GM12878 (cell line): Measurements from ENCODE around the gene FBXO27. TPM values are rescaled to one million over a fixed set of nuclear protein-coding genes. Genes with fewer than 3 reads are reported as not detected.
A peak's percentile ranks its signal among the peaks of the same experiment; 100 is the strongest.

ENCODE experiments used
- CBX3 ChIP-seq: fragments of 200-600 bp; sonication (generic); IDR thresholded peaks from 2 replicates; pipeline ENCODE4 v1.6.1; 2016; ENCODE audit warnings: low read depth, borderline replicate concordance
- CREM ChIP-seq: IDR thresholded peaks from 2 replicates; pipeline ENCODE4 v1.6.1; 2014; ENCODE audit warnings: antibody characterized with exemption, low read depth
- ESRRA ChIP-seq: IDR thresholded peaks from 2 replicates; pipeline ENCODE4 v1.6.1; 2012; ENCODE audit warnings: mild to moderate bottlenecking, low read length, improper control_type of control experiment
- FOXK2 ChIP-seq: fragments of 450-650 bp; IDR thresholded peaks from 2 replicates; pipeline ENCODE4 v1.6.1; 2017; ENCODE audit warnings: mild to moderate bottlenecking, moderate library complexity
- GABPA ChIP-seq: IDR thresholded peaks from 2 replicates; pipeline ENCODE4 v1.6.1; 2014; ENCODE audit warnings: antibody characterized with exemption, low read depth, mild to moderate bottlenecking, inconsistent platforms
- MTA2 ChIP-seq: fragments of 450-650 bp; IDR thresholded peaks from 2 replicates; pipeline ENCODE4 v1.6.1; 2016; ENCODE audit warnings: low read depth, mild to moderate bottlenecking, moderate library complexity
- MTA3 ChIP-seq: IDR thresholded peaks from 2 replicates; pipeline ENCODE4 v1.6.1; 2012; ENCODE audit warnings: low read length, inconsistent platforms, borderline replicate concordance
- NR2F1 ChIP-seq: fragments of 450-650 bp; conservative IDR thresholded peaks from 2 replicates; pipeline ENCODE4 v1.6.1; 2017; ENCODE audit warnings: mild to moderate bottlenecking
- PAX5 ChIP-seq: IDR thresholded peaks from 2 replicates; pipeline ENCODE4 v1.6.1; 2011; ENCODE audit warnings: low read depth, low read length, borderline replicate concordance
- RUNX3 ChIP-seq: IDR thresholded peaks from 2 replicates; pipeline ENCODE4 v1.6.1; 2012; ENCODE audit warnings: low read length, inconsistent platforms
- SIN3A ChIP-seq: IDR thresholded peaks from 2 replicates; pipeline ENCODE4 v1.6.1; 2012; ENCODE audit warnings: low read depth, low read length, improper control_type of control experiment
- SREBF1 ChIP-seq: IDR thresholded peaks from 2 replicates; pipeline ENCODE4 v1.6.1; 2012; ENCODE audit warnings: mild to moderate bottlenecking, low read length
- SRF ChIP-seq, 2 experiments: IDR thresholded peaks; 2 replicates each; pipeline ENCODE4 v1.6.1; 2011; ENCODE audit warnings: low read depth in 2 of 2, low read length in 2 of 2, mild to moderate bottlenecking in 1 of 2, moderate library complexity in 1 of 2
- TARDBP ChIP-seq: IDR thresholded peaks from 2 replicates; pipeline ENCODE4 v1.6.1; 2016; ENCODE audit warnings: borderline replicate concordance
- ZNF207 ChIP-seq: fragments of 450-650 bp; IDR thresholded peaks from 2 replicates; pipeline ENCODE4 v1.6.1; 2014; ENCODE audit warnings: antibody characterized with exemption, mild to moderate bottlenecking, borderline replicate concordance
- polyA plus RNA-seq, 11 experiments: library from polyadenylated mRNA; depleted of rRNA in 4 of 11; unstranded in 6 of 11; stranded (reverse) in 5 of 11; fragments of >200 nt; fragmentation: Nextera tagmentation in 4 of 11; fragmentation: Illumina TruSeq in 1 of 11; extraction: Ambion mirVana in 4 of 11; extraction: Trizol in 1 of 11; gene quantifications; 1 replicate in 1 of 11; 2 replicates in 10 of 11; pipeline versions ENCODE4 v1.2.1 to v1.2.3, GENCODE V29; 2011 to 2016; ENCODE audit warnings: inconsistent platforms in 2 of 11, missing spikeins in 2 of 11, low read depth in 1 of 11
- total RNA-seq, 4 experiments: library from RNA; depleted of rRNA in 3 of 4; stranded (reverse); fragments of >200 nt in 3 of 4; fragmentation: Illumina TruSeq in 1 of 4; extraction: Trizol in 1 of 4; gene quantifications; 2 replicates each; pipeline versions ENCODE4 v1.2.1 to v1.2.3, GENCODE V29; 2013 to 2021
- TF ChIP-seq, protein P1 (sequence below), 3 experiments: IDR thresholded peaks in 2 of 3; conservative IDR thresholded peaks in 1 of 3; 2 replicates each; pipeline ENCODE4 v1.5.1; 2011; ENCODE audit warnings: low read depth in 3 of 3, low read length in 3 of 3, mild to moderate bottlenecking in 3 of 3, control low read depth in 2 of 3, moderate library complexity in 2 of 3, inconsistent platforms in 1 of 3, mixed read lengths in 1 of 3; ENCODE audit not compliant: control insufficient read depth in 2 of 3, insufficient read depth in 1 of 3; ENCODE audit errors: extremely low read depth in 1 of 3
- TF ChIP-seq, protein P2 (sequence below): IDR thresholded peaks from 2 replicates; pipeline ENCODE4 v1.6.1; 2012; ENCODE audit warnings: low read length, inconsistent platforms
- TF ChIP-seq, protein P3 (sequence below): fragments of 450-650 bp; IDR thresholded peaks from 2 replicates; pipeline ENCODE4 v1.6.1; 2018; ENCODE audit warnings: borderline replicate concordance, mild to moderate bottlenecking; ENCODE audit not compliant: partially characterized antibody
- TF ChIP-seq, protein P4 (sequence below): fragments of 450-650 bp; IDR thresholded peaks from 2 replicates; pipeline ENCODE4 v1.6.1; 2016; ENCODE audit warnings: mild to moderate bottlenecking, moderate library complexity, borderline replicate concordance

Gene FBXO27
- total and polyA plus RNA-seq, 10 of the 15 experiments (the other 5 are each of a cell fraction or from before 2014, with no cell fraction given), result 3.1 to 15.4 (median 7.1) TPM

DNA sequence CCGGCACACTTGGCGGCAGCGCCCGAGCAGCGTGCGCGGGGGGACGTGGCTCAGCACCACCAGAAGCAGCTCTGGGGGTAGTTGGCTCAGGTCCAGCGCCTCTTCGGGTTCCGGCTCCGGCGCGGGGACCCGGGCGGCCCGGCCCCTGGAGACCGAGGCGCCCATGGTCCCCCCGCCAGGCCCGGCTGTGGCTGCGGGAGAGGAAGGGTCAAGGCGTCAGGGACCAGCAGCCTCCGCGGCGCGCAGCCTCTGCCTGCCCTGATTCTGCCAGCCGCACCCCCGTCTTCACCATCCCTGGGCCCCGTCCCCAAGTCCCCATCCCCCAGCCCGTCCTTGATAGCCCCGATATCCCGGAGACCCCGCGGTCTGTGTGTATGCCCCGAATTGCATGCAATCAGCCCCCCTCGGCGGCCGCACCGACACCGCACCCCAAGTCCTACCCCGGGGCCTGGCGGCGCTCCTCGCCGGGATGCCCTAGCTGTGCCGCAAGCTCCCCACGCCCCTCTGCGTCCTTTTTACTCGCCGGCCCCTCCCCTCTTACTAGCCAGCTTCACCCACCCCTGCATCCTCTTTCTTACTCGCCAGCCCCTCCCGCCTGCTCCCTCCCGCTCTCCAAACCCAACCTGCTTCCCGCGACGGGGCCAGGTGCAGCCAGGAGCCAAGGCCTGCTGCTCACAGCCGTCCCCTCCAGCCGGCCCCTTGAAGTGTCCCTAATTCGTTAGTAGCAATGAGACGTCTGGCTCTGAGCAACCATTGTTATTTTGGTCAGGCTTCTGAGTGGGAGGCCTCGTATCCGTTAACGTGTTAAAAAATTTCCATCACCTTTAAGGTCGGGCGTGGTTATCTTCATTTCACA is at the start of gene FBXO27 (continued):
- TF ChIP-seq, protein P1, sequence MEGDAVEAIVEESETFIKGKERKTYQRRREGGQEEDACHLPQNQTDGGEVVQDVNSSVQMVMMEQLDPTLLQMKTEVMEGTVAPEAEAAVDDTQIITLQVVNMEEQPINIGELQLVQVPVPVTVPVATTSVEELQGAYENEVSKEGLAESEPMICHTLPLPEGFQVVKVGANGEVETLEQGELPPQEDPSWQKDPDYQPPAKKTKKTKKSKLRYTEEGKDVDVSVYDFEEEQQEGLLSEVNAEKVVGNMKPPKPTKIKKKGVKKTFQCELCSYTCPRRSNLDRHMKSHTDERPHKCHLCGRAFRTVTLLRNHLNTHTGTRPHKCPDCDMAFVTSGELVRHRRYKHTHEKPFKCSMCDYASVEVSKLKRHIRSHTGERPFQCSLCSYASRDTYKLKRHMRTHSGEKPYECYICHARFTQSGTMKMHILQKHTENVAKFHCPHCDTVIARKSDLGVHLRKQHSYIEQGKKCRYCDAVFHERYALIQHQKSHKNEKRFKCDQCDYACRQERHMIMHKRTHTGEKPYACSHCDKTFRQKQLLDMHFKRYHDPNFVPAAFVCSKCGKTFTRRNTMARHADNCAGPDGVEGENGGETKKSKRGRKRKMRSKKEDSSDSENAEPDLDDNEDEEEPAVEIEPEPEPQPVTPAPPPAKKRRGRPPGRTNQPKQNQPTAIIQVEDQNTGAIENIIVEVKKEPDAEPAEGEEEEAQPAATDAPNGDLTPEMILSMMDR (IDR thresholded peaks at IDR 0.05 in 2 of 3, conservative IDR thresholded peaks at IDR 0.05 in 1 of 3; ENCODE audit: control insufficient read depth in 2 of 3, extremely low read depth in 1 of 3, insufficient read depth in 1 of 3, low read depth in 3 of 3, low read length in 3 of 3), result no peak
- TF ChIP-seq MTA3, result no peak
- no peak for TF ChIP-seq ESRRA
- no peak for TF ChIP-seq CREM
- no peak for TF ChIP-seq PAX5
- TF ChIP-seq GABPA, result no peak
- no peak for TF ChIP-seq SREBF1
- TF ChIP-seq NR2F1, result 0 out of 2 replicates have a peak, but pooled peaks have one; percentile 7
- TF ChIP-seq ZNF207, result no peak
- 0 out of 2 replicates have a peak, but pooled peaks have one; percentile 9 for TF ChIP-seq MTA2
- no peak for TF ChIP-seq SRF (IDR thresholded peaks at IDR 0.05; ENCODE audit: low read depth in 2 of 2, low read length in 2 of 2)
- TF ChIP-seq, protein P2, sequence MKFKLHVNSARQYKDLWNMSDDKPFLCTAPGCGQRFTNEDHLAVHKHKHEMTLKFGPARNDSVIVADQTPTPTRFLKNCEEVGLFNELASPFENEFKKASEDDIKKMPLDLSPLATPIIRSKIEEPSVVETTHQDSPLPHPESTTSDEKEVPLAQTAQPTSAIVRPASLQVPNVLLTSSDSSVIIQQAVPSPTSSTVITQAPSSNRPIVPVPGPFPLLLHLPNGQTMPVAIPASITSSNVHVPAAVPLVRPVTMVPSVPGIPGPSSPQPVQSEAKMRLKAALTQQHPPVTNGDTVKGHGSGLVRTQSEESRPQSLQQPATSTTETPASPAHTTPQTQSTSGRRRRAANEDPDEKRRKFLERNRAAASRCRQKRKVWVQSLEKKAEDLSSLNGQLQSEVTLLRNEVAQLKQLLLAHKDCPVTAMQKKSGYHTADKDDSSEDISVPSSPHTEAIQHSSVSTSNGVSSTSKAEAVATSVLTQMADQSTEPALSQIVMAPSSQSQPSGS, result no peak
- no peak for TF ChIP-seq FOXK2
- TF ChIP-seq, protein P3, sequence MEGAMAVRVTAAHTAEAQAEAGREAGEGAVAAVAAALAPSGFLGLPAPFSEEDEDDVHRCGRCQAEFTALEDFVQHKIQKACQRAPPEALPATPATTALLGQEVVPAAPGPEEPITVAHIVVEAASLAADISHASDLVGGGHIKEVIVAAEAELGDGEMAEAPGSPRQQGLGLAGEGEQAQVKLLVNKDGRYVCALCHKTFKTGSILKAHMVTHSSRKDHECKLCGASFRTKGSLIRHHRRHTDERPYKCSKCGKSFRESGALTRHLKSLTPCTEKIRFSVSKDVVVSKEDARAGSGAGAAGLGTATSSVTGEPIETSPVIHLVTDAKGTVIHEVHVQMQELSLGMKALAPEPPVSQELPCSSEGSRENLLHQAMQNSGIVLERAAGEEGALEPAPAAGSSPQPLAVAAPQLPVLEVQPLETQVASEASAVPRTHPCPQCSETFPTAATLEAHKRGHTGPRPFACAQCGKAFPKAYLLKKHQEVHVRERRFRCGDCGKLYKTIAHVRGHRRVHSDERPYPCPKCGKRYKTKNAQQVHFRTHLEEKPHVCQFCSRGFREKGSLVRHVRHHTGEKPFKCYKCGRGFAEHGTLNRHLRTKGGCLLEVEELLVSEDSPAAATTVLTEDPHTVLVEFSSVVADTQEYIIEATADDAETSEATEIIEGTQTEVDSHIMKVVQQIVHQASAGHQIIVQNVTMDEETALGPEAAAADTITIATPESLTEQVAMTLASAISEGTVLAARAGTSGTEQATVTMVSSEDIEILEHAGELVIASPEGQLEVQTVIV, result no peak
- no peak for TF ChIP-seq SIN3A
- TF ChIP-seq CBX3, result no peak
- TF ChIP-seq, protein P4, sequence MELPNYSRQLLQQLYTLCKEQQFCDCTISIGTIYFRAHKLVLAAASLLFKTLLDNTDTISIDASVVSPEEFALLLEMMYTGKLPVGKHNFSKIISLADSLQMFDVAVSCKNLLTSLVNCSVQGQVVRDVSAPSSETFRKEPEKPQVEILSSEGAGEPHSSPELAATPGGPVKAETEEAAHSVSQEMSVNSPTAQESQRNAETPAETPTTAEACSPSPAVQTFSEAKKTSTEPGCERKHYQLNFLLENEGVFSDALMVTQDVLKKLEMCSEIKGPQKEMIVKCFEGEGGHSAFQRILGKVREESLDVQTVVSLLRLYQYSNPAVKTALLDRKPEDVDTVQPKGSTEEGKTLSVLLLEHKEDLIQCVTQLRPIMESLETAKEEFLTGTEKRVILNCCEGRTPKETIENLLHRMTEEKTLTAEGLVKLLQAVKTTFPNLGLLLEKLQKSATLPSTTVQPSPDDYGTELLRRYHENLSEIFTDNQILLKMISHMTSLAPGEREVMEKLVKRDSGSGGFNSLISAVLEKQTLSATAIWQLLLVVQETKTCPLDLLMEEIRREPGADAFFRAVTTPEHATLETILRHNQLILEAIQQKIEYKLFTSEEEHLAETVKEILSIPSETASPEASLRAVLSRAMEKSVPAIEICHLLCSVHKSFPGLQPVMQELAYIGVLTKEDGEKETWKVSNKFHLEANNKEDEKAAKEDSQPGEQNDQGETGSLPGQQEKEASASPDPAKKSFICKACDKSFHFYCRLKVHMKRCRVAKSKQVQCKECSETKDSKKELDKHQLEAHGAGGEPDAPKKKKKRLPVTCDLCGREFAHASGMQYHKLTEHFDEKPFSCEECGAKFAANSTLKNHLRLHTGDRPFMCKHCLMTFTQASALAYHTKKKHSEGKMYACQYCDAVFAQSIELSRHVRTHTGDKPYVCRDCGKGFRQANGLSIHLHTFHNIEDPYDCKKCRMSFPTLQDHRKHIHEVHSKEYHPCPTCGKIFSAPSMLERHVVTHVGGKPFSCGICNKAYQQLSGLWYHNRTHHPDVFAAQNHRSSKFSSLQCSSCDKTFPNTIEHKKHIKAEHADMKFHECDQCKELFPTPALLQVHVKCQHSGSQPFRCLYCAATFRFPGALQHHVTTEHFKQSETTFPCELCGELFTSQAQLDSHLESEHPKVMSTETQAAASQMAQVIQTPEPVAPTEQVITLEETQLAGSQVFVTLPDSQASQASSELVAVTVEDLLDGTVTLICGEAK, result no peak
- no peak for TF ChIP-seq TARDBP
- TF ChIP-seq RUNX3, result no peak
